Neural cell (in vitro differentiated cells): ENCODE measurements around the gene LIX1L. TPM values are rescaled to one million over a fixed set of nuclear protein-coding genes. Genes with fewer than 3 reads are reported as not detected.

ENCODE experiments used
- H2AFZ ChIP-seq: fragments of 200-600, 300-800 bp; sonication (generic), shearing (Covaris generic); 2 replicates; pipeline ENCODE4 v1.6.0; 2014; ENCODE audit warnings: low read depth, mild to moderate bottlenecking, antibody characterized with exemption, low read length, moderate library complexity
- H3F3A ChIP-seq: fragments of 200-600 bp; shearing (Covaris generic); 2 replicates; pipeline ENCODE4 v1.6.1; 2016; ENCODE audit warnings: mild to moderate bottlenecking, moderate library complexity, mixed read lengths, antibody characterized with exemption, low read length; ENCODE audit not compliant: insufficient read depth, poor library complexity, severe bottlenecking
- H3K27ac ChIP-seq: fragments of 200-600, 300-800 bp; sonication (generic), shearing (Covaris generic); 2 replicates; pipeline ENCODE4 v1.5.1; 2014; ENCODE audit warnings: mild to moderate bottlenecking, low read length, moderate library complexity
- H3K27me3 ChIP-seq: fragments of 300-800, 200-600 bp; sonication (generic), shearing (Covaris generic); 2 replicates; pipeline ENCODE4 v1.6.0; 2014; ENCODE audit warnings: mild to moderate bottlenecking, low read depth, low read length, moderate library complexity; ENCODE audit not compliant: insufficient read depth
- H3K36me3 ChIP-seq: fragments of 300-800, 200-600 bp; sonication (generic), shearing (Covaris generic); 2 replicates; pipeline ENCODE4 v1.5.1; 2014; ENCODE audit warnings: mild to moderate bottlenecking, antibody characterized with exemption, low read length, moderate library complexity; ENCODE audit not compliant: insufficient read depth
- H3K4me2 ChIP-seq: fragments of 300-800, 200-600 bp; sonication (generic), shearing (Covaris generic); 2 replicates; pipeline ENCODE4 v1.6.0; 2014; ENCODE audit warnings: mild to moderate bottlenecking, low read length
- H3K4me3 ChIP-seq: fragments of 300-800, 200-600 bp; sonication (generic), shearing (Covaris generic); 2 replicates; pipeline ENCODE4 v1.5.1; 2014; ENCODE audit warnings: mild to moderate bottlenecking, low read length, moderate library complexity
- H3K79me2 ChIP-seq: fragments of 200-600 bp; shearing (Covaris generic); replicated peaks from 2 replicates; pipeline ENCODE4 v1.6.0; 2014; ENCODE audit warnings: mild to moderate bottlenecking, low read length, moderate library complexity; ENCODE audit not compliant: insufficient read depth
- H3K9ac ChIP-seq: fragments of 300-800, 200-600 bp; sonication (generic), shearing (Covaris generic); 2 replicates; pipeline ENCODE4 v1.6.1; 2016; ENCODE audit warnings: mild to moderate bottlenecking, low read length, mixed read lengths
- H3K9me2 ChIP-seq: fragments of 200-600 bp; shearing (Covaris generic); 2 replicates; pipeline ENCODE4 v1.6.1; 2016; ENCODE audit warnings: mild to moderate bottlenecking, low read length, mixed read lengths; ENCODE audit not compliant: insufficient read depth
- H3K9me3 ChIP-seq: fragments of 200-600, 300-800 bp; sonication (generic), shearing (Covaris generic); 2 replicates; pipeline ENCODE4 v1.6.1; 2016; ENCODE audit warnings: mild to moderate bottlenecking, mixed run types, low read length, moderate library complexity, mixed read lengths
- H4K20me1 ChIP-seq: fragments of 200-600 bp; shearing (Covaris generic); 2 replicates; pipeline ENCODE4 v1.6.1; 2016; ENCODE audit warnings: mild to moderate bottlenecking, mixed run types; ENCODE audit not compliant: insufficient read depth
- CTCF ChIP-seq: fragments of 450-650 bp; IDR thresholded peaks from 2 replicates; pipeline ENCODE4 v1.5.1; 2014; ENCODE audit warnings: antibody characterized with exemption, mild to moderate bottlenecking, moderate library complexity; ENCODE audit not compliant: poor library complexity, severe bottlenecking
- EP300 ChIP-seq: fragments of 450-650 bp; conservative IDR thresholded peaks from 2 replicates; pipeline ENCODE4 v1.6.1; 2014; ENCODE audit warnings: antibody characterized with exemption, mild to moderate bottlenecking, moderate library complexity; ENCODE audit not compliant: poor library complexity, severe bottlenecking
- EZH2 ChIP-seq: fragments of 200-600, 300-800 bp; shearing (Covaris generic), sonication (generic); IDR thresholded peaks from 2 replicates; pipeline ENCODE4 v1.6.1; 2014; ENCODE audit warnings: antibody characterized with exemption, low read length, borderline replicate concordance, mild to moderate bottlenecking; ENCODE audit not compliant: insufficient read depth, poor library complexity, severe bottlenecking
- MXI1 ChIP-seq: fragments of 450-650 bp; conservative IDR thresholded peaks from 2 replicates; pipeline ENCODE4 v1.6.1; 2014; ENCODE audit warnings: antibody characterized with exemption, mild to moderate bottlenecking; ENCODE audit not compliant: poor library complexity, severe bottlenecking
- POLR2AphosphoS5 ChIP-seq: IDR thresholded peaks from 2 replicates; pipeline ENCODE4 v1.6.1; 2012
- RAD21 ChIP-seq: fragments of 450-650 bp; conservative IDR thresholded peaks from 2 replicates; pipeline ENCODE4 v1.6.1; 2014; ENCODE audit warnings: antibody characterized with exemption, mild to moderate bottlenecking, moderate library complexity
- REST ChIP-seq: IDR thresholded peaks from 2 replicates; pipeline ENCODE4 v1.6.1; 2012; ENCODE audit warnings: borderline replicate concordance
- TAF1 ChIP-seq: IDR thresholded peaks from 2 replicates; pipeline ENCODE4 v1.6.1; 2012; ENCODE audit warnings: low read depth
- polyA plus RNA-seq: library from polyadenylated mRNA; depleted of rRNA; stranded (reverse); fragments of >200 nt; gene quantifications from 2 replicates; pipeline ENCODE4 v1.2.3, GENCODE V29; 2014

LIX1L gene
- polyA plus RNA-seq, 1 donor from 2014 or later, result 17.0 TPM

GRCh38 chr1:145992502-145992936 lies 34.7 kb upstream of the LIX1L start:
- no peaks in the 10 kb centered on the region for H3K9me3 ChIP-seq
- peak overlapping the region; percentile 85 for H3K27ac ChIP-seq
- H3K4me2 ChIP-seq, result peak overlapping the region; percentile 100
- peaks cover 63% of the 10 kb centered on the region for H3K79me2 ChIP-seq
- no peaks in the 10 kb centered on the region for H3K9me2 ChIP-seq
- TF ChIP-seq EP300 (no peak), RAD21 (no peak), EZH2 (no peak), REST (no peak)
- peaks cover 3% of the 10 kb centered on the region for H3F3A ChIP-seq
- peaks cover 52% of the 10 kb centered on the region for H4K20me1 ChIP-seq
- H2AFZ ChIP-seq, result no peak overlapping the region
- no peaks in the 10 kb centered on the region for H3K27me3 ChIP-seq
- H3K4me3 ChIP-seq, result peak overlapping the region; percentile 79
- H3K36me3 ChIP-seq, result peaks cover 29% of the 10 kb centered on the region
- H3K9ac ChIP-seq, result peak overlapping the region; percentile 76

- H3K27ac ChIP-seq, result peak overlapping the region; percentile 85
These were observed 34.1 kb upstream of the LIX1L start for GRCh38 chr1:145991735-145992412.

More at GRCh38 chr1:145991735-145992412, 34.1 kb upstream of the LIX1L start:
- Histone ChIP-seq H3K27me3 (no peaks in the 10 kb centered on the region), H3K79me2 (peaks cover 57% of the 10 kb centered on the region), H3K9me2 (no peaks in the 10 kb centered on the region), H3K4me3 (peak overlapping the region; percentile 79), H3K9ac (peak overlapping the region; percentile 76), H4K20me1 (peaks cover 52% of the 10 kb centered on the region), H3K36me3 (peaks cover 29% of the 10 kb centered on the region), H3K9me3 (no peaks in the 10 kb centered on the region), H3K4me2 (peak overlapping the region; percentile 100), H3F3A (peaks cover 3% of the 10 kb centered on the region), H2AFZ (no peak overlapping the region)
- TF ChIP-seq POLR2AphosphoS5, result no peak
- no peak for TF ChIP-seq CTCF
- no peak for TF ChIP-seq MXI1
- no peak for TF ChIP-seq TAF1
- no peak for TF ChIP-seq EZH2
- TF ChIP-seq REST, result no peak
